Common myeloid progenitor, CD34-positive (primary cell): Measurements from ENCODE around the gene SDF4.

ENCODE experiments used
- CTCF ChIA-PET: fragments of 350-600 bp; sonication (Branson Sonifier 250); formaldehyde crosslinking; loops from one replicate; lab custom pipeline; 2021; ENCODE audit warnings: antibody characterized with exemption; lab: Charles Lee
- POLR2A ChIA-PET: fragments of 350-600 bp; sonication (Branson Sonifier 250); formaldehyde crosslinking; loops from one replicate; lab custom pipeline; 2021; ENCODE audit warnings: antibody characterized with exemption; lab: Charles Lee
- DNase-seq, 3 donors: peaks; one replicate each; pipeline versions ENCODE4 v3.0.0 to v3.0.0-alpha.2; 2013
- H3K27ac ChIP-seq, 2 experiments: 1 replicate in 1 of 2; 2 replicates in 1 of 2; pipeline ENCODE4 v1.7.0; 2013; ENCODE audit warnings: inconsistent platforms in 2 of 2, low read length in 2 of 2, mild to moderate bottlenecking in 2 of 2, low read depth in 1 of 2, moderate library complexity in 1 of 2; ENCODE audit not compliant: severe bottlenecking in 2 of 2, insufficient read depth in 1 of 2, poor library complexity in 1 of 2
- H3K27me3 ChIP-seq, 5 experiments: replicated peaks in 2 of 5; 1 replicate in 3 of 5; 2 replicates in 2 of 5; pipeline versions ENCODE4 v1.6.1 to v1.7.0; 2013; ENCODE audit warnings: low read length in 4 of 5, mild to moderate bottlenecking in 2 of 5, moderate library complexity in 2 of 5, inconsistent platforms in 1 of 5; ENCODE audit not compliant: insufficient read depth in 5 of 5, control insufficient read depth in 4 of 5
- H3K36me3 ChIP-seq, 4 experiments: 1 replicate in 2 of 4; 2 replicates in 2 of 4; pipeline versions ENCODE4 v1.6.1 to v1.7.0; 2013; ENCODE audit warnings: low read length in 3 of 4, control low read depth in 1 of 4, mild to moderate bottlenecking in 1 of 4; ENCODE audit not compliant: control insufficient read depth in 4 of 4, insufficient read depth in 4 of 4
- H3K4me1 ChIP-seq, 4 experiments: 1 replicate in 3 of 4; 2 replicates in 1 of 4; pipeline versions ENCODE4 v1.6.1 to v1.7.1; 2013; ENCODE audit warnings: low read length in 3 of 4, mild to moderate bottlenecking in 3 of 4, control low read depth in 1 of 4, inconsistent platforms in 1 of 4, moderate library complexity in 1 of 4; ENCODE audit not compliant: control insufficient read depth in 4 of 4, insufficient read depth in 4 of 4; ENCODE audit errors: control extremely low read depth in 1 of 4
- H3K4me3 ChIP-seq, 7 experiments: 1 replicate in 4 of 7; 2 replicates in 3 of 7; pipeline versions ENCODE4 v1.5.1 to v1.7.0; 2013; ENCODE audit warnings: mild to moderate bottlenecking in 7 of 7, low read length in 6 of 7, moderate library complexity in 6 of 7, inconsistent platforms in 2 of 7, low read depth in 2 of 7, control low read depth in 1 of 7; ENCODE audit not compliant: insufficient read depth in 4 of 7, control insufficient read depth in 1 of 7; ENCODE audit errors: extremely low read depth in 1 of 7
- H3K9me3 ChIP-seq, 5 experiments: 1 replicate in 4 of 5; 2 replicates in 1 of 5; pipeline versions ENCODE4 v1.6.1 to v1.7.1; 2013; ENCODE audit warnings: low read length in 4 of 5, mild to moderate bottlenecking in 2 of 5, inconsistent platforms in 1 of 5, low read depth in 1 of 5, moderate library complexity in 1 of 5; ENCODE audit not compliant: control insufficient read depth in 4 of 5, insufficient read depth in 2 of 5; ENCODE audit errors: control extremely low read depth in 1 of 5
- WGBS: methylation state at CpG from one replicate; pipeline ENCODE4 v1.1.5; 2013; ENCODE audit not compliant: insufficient coverage; 5-methylcytosine and 5-hydroxymethylcytosine counted together

SDF4 gene

DNA sequence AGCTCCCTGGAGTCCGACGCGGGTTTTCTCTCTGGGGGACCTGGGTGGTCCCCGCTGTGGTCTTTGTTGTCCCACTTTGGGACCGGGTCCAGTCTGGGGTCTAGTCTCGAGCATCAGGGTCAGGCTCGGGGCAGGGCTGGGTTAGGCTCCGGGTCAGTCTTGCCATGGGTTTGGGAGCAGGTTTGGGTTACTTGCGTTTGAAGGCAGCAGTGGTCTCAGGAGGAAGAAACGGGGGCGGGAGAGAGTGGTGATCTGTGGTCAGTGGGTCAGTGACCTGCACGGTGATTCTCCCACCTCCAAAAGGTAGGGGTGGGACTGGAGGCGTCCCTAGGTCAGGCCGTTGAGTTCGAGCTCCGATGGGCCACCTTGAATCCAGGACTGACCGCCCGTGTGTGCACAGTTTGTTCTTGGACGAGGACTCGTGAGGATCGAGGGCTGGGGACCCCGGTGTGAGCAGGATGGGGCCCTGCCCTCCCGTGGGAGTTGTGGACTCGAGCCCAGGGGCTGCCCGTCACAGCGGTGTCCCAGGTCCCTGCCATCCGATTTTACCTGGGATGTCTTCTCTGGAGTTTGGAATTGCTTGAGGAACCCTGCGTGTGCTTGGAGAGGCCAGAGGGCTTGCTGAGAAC lies 2.5 kb upstream of the SDF4 start:
- ChIA-PET CTCF (interaction anchor here (1.3 kb wide), 1 partner anchor 16 kb away, joined by 6 read pairs; no protein-coding TSS in a partner anchor), POLR2A (no interaction called here)
- H3K9me3 ChIP-seq: no peaks in the 10 kb centered on the region
- peaks cover 0 to 23% (median 0%) of the 10 kb centered on the region in 5 experiments for H3K27me3 ChIP-seq
- H3K4me1 ChIP-seq: peaks cover 4 to 35% (median 33%) of the 10 kb centered on the region in 4 experiments
- no peak overlapping the region for H3K27ac ChIP-seq
- no peak overlapping the region for H3K4me3 ChIP-seq
- WGBS: 95% methylated on average over 23 of the region's 28 CpGs
- DNase-seq: no peak
- peaks cover 0 to 25% (median 16%) of the 10 kb centered on the region in 4 experiments for H3K36me3 ChIP-seq

- H3K9me3 ChIP-seq: no peaks in the 10 kb centered on the region
- peaks cover 0 to 15% (median 0%) of the 10 kb centered on the region in 5 experiments for H3K27me3 ChIP-seq
- peaks cover 0 to 32% (median 20%) of the 10 kb centered on the region in 4 experiments for H3K36me3 ChIP-seq
- POLR2A ChIA-PET: no interaction called here
- CTCF ChIA-PET: no interaction called here
- H3K27ac ChIP-seq: no peak overlapping the region
- 96% methylated on average over 15 of the region's 15 CpGs for WGBS
- peaks cover 4 to 35% (median 33%) of the 10 kb centered on the region in 4 experiments for H3K4me1 ChIP-seq
- peak overlapping the region in 2 of 7 experiments; percentile 64 to 94 for H3K4me3 ChIP-seq
- DNase-seq: no peak
Measured at GRCh38 chr1:1233567-1233892, 1.7 kb upstream of the SDF4 start.

GRCh38 chr1:1232796-1233566 lies 1.2 kb upstream of the SDF4 start:
- ChIA-PET POLR2A (interaction anchor here (1.4 kb wide), 1 partner anchor 20 kb away, joined by 5 read pairs; no protein-coding TSS in a partner anchor), CTCF (no interaction called here)
- Histone ChIP-seq H3K27ac (no peak overlapping the region), H3K4me3 (peak overlapping the region in 5 of 7 experiments; percentile 32 to 94 (median 64)), H3K27me3 (peaks cover 0 to 10% (median 0%) of the 10 kb centered on the region in 5 experiments), H3K9me3 (no peaks in the 10 kb centered on the region), H3K4me1 (peaks cover 4 to 35% (median 33%) of the 10 kb centered on the region in 4 experiments), H3K36me3 (peaks cover 0 to 37% (median 24%) of the 10 kb centered on the region in 4 experiments)
- WGBS: 85% methylated on average over 94 of the region's 98 CpGs
- DNase-seq: no peak

- H3K27me3 ChIP-seq: peaks cover 0 to 4% (median 0%) of the 10 kb centered on the region in 5 experiments
- no peaks in the 10 kb centered on the region for H3K9me3 ChIP-seq
- peaks cover 0 to 44% (median 28%) of the 10 kb centered on the region in 4 experiments for H3K36me3 ChIP-seq
- CTCF ChIA-PET: interaction anchor here (1.5 to 2.0 kb wide), 3 partner anchors 76 to 110 kb away, joined by 3 to 13 read pairs (median 5); no protein-coding TSS in a partner anchor
- POLR2A ChIA-PET: interaction anchor here (0.9 to 1.4 kb wide), 2 partner anchors 9 to 19 kb away, joined by 4 to 5 read pairs; no protein-coding TSS in a partner anchor
- peaks cover 4 to 35% (median 33%) of the 10 kb centered on the region in 4 experiments for H3K4me1 ChIP-seq
- H3K4me3 ChIP-seq: peak within 1 kb of the TSS; percentile 79 to 97 (median 94)
- peak within 1 kb of the TSS; percentile 84 to 92 for H3K27ac ChIP-seq
- WGBS: 7% methylated on average over 76 of the region's 100 CpGs
- peak in 2 of 3 donors; percentile 27 to 76 for DNase-seq
Measured at GRCh38 chr1:1232208-1232795, 501 bp upstream of the SDF4 start, which contains the start of gene B3GALT6. Gene B3GALT6, plus strand, starts transcription at chr1:1232237. Its CDS starts 42 bp downstream, at chr1:1232279.

DNA sequence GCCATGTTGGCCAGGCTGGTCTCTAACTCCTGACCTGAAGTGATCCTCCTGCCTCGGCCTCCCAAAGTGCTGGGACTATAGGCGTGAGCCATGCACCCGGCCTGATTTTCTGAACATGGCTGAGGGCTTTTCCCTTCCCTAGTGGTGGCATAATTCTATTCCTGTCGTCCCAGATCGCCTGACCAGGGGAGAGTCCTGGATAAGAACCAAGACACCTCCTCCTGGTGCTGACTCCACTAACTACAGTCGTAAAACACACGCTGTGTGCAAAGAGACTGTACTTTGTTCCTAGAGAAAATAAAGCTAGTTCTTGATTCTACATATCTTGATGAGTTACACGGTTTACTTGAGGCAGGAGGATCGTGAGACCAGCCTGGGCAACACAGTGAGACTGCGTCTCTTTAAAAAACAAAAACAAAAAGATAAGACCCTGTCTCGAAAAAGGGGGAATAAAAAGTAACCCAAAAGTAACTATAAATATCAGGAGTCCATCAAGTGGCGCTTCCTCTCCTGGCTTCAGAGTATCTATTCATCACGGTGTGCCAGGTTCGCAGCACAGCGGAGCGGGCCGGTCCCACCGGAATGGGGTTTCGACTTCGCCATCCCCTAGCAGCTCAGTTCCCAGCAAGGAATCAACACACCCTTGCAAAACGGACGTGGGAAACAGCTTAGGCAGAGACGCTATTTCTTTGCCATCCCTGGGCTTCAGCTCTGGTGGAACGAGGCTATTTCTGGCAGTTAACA lies 973 bp downstream of the SDF4 start:
- H3K4me1 ChIP-seq: peaks cover 4 to 35% (median 33%) of the 10 kb centered on the region in 4 experiments
- peak; percentile 25 to 36 (median 27) for DNase-seq
- H3K9me3 ChIP-seq: no peaks in the 10 kb centered on the region
- peak overlapping the region; percentile 84 to 92 for H3K27ac ChIP-seq
- H3K4me3 ChIP-seq: peak overlapping the region; percentile 79 to 97 (median 94)
- CTCF ChIA-PET: interaction anchor here (0.6 to 2.0 kb wide), 7 partner anchors 12 to 110 kb away, joined by 3 to 13 read pairs (median 4); no protein-coding TSS in a partner anchor
- H3K36me3 ChIP-seq: peaks cover 0 to 57% (median 39%) of the 10 kb centered on the region in 4 experiments
- 24% methylated on average over 21 of the region's 24 CpGs for WGBS
- no peaks in the 10 kb centered on the region for H3K27me3 ChIP-seq
- POLR2A ChIA-PET: interaction anchor here (1.0 to 1.4 kb wide), 2 partner anchors 12 to 18 kb away, joined by 3 to 4 read pairs; no protein-coding TSS in a partner anchor

- H3K27me3 ChIP-seq: no peaks in the 10 kb centered on the region
- no peaks in the 10 kb centered on the region for H3K9me3 ChIP-seq
- ChIA-PET CTCF (interaction anchor here (0.6 to 1.4 kb wide), 4 partner anchors 13 to 107 kb away, joined by 3 to 4 read pairs (median 3); no protein-coding TSS in a partner anchor), POLR2A (no interaction called here)
- H3K4me1 ChIP-seq: peaks cover 4 to 35% (median 33%) of the 10 kb centered on the region in 4 experiments
- peak overlapping the region in 1 of 7 experiments; percentile 93 for H3K4me3 ChIP-seq
- WGBS: 92% methylated on average over 17 of the region's 19 CpGs
- no peak overlapping the region for H3K27ac ChIP-seq
- no peak for DNase-seq
- peaks cover 0 to 62% (median 40%) of the 10 kb centered on the region in 4 experiments for H3K36me3 ChIP-seq
Measured at GRCh38 chr1:1229770-1230169, 2.0 kb downstream of the SDF4 start.
